GM12873 (cell line): ENCODE measurements around the gene SALL2.

ENCODE experiments used
- TF ChIP-seq, protein P1 (sequence below): IDR thresholded peaks from 2 replicates; pipeline ENCODE4 v1.5.1; 2012; ENCODE audit warnings: low read depth, mild to moderate bottlenecking, moderate library complexity, low read length, control low read depth; ENCODE audit not compliant: insufficient read depth; ENCODE audit errors: missing control alignments

Gene SALL2

DNA sequence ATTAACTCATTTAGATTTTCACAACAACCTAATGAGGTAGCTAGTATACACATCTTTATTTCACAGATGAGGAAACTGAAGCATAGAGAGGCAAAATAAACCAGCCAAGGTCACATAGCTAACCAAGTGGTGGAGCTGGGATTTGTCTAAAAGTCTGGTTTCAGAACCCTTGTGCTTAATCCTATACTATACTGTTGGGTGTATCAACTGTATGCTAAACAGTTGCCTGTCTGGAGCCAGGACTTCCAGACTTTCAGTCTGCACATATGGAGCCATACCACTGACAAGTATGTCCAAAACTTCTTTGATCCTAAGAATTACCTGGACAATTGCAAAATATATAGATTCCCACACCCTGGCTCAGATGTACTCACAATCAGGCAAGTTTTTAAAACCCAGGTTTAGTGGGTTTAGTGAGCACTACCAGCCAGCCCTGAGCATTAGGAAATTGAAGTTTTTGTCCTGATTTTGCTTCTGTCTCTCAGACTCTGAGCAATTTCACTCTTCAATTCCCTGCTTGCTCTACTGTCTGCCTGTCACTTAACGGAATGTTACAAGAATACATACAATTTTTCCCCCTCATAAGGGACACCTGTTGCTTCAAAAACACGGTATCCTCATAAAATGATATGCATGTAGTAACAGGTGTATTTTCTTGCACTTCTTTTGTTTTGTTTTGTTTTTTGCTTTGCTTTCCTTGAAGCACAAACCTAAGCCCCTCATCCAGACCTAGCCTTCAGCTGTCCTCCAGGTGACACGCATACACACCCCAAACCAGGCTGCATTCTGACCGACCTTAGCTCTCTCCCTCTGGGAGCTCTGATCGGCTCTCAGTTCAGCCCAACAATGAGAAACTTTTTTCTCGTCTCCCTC is 9.6 kb upstream of the SALL2 start:
- TF ChIP-seq, protein P1, sequence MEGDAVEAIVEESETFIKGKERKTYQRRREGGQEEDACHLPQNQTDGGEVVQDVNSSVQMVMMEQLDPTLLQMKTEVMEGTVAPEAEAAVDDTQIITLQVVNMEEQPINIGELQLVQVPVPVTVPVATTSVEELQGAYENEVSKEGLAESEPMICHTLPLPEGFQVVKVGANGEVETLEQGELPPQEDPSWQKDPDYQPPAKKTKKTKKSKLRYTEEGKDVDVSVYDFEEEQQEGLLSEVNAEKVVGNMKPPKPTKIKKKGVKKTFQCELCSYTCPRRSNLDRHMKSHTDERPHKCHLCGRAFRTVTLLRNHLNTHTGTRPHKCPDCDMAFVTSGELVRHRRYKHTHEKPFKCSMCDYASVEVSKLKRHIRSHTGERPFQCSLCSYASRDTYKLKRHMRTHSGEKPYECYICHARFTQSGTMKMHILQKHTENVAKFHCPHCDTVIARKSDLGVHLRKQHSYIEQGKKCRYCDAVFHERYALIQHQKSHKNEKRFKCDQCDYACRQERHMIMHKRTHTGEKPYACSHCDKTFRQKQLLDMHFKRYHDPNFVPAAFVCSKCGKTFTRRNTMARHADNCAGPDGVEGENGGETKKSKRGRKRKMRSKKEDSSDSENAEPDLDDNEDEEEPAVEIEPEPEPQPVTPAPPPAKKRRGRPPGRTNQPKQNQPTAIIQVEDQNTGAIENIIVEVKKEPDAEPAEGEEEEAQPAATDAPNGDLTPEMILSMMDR: no peak

DNA sequence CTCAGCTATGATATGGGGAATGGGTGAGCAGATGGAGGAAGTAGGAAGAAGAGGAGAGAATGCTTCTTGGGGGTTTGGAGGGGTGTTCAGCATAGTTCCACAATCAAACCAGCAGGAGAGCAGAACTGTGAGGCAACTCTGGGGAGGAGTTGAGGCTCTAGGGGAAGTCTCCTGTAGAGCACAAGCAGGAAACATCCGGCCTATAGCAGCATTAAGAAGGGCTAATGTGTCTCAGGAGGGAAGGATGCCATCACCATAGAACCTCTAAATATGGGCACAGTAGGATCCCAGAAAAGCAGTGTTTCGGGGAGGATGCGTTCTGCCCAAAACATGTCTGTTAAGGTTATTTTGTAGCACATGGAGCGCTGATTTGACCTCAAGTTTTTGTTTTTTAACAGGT is 8.4 kb upstream of the SALL2 start:
- TF ChIP-seq, protein P1: peak; percentile 7

DNA sequence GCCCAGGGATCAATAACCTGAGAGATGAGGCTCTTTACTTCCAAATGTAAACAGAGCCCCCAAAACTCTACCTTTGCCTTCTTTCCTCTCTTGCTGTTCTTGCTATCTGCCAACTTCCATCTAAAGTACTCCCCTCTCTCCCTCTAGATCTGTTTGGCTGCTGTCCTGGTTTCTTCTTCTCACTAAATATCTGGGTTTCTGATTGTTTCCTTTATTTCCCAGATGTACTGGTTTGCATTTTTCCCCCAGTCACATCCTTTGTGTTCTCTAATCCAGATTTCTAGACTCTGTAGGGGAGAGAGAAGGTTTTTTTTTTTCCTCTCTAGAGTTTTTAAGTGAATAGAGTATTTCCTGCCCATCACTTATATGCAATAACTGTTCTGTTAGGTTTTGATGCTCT is 7.1 kb upstream of the SALL2 start:
- TF ChIP-seq, protein P1: no peak

DNA sequence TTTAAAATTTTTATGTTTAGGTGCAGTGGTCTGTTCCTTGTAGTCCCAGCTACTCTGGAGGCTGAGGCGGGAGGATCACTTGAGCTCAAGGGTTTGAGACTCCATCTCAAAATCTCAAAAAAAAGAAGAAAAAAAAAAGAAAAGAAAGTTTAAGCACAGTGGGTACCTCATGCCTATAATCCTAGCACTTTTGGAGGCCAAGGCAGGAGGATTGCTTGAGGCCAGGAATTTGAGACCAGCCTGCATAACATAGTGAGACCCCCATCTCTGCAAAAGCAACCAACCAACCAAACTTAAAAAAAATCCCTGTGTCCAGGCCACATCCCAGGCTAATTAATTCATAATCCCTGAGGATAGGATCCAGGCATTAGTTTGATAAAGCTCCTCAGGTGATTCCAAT is 3.4 kb upstream of the SALL2 start:
- TF ChIP-seq, protein P1: no peak

DNA sequence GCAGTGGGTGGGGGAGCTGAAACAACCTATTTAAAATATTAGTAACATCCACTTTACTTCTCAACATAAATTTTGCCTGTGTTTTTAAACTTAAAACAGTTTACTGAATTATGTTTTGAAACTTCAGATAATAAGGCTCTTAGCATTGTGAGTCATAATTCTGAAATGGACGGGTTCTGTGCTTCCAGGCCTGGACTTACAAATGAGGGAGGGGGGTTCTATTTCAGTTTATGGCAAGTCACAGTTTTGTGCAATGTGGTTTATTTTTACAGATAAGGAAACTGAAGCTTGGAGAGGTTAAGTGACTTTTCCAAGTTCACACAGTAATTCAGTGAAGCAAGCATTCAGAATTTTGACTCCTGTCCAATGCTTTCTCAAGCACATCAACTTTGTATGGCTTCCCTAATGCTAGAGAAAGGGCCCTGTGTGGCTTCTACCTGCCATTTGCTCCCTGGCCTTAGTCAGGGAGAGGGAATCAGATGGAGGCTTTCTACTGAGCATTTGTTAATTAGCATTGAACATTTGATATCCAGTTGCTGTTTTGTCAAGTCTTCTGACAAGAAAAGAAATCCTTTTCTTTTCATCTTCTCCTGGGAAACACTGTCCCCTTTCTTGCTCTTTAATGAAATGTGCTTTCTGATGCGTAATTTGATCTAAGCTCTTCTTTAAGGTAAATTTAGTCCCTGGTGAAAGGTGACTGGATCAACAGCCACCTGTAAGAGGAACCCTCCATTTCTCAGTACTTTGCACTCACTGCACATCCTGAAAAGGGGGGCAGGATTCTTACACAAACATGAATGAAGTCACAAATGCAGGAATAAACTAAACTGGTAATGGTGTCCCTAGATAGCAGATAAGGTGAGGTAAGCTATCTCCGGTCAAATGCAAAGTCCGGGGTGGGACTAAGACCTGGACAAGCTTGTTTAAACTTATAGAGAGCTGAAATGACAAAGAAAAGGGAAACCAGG is 2.5 kb upstream of the SALL2 start:
- TF ChIP-seq, protein P1: no peak

DNA sequence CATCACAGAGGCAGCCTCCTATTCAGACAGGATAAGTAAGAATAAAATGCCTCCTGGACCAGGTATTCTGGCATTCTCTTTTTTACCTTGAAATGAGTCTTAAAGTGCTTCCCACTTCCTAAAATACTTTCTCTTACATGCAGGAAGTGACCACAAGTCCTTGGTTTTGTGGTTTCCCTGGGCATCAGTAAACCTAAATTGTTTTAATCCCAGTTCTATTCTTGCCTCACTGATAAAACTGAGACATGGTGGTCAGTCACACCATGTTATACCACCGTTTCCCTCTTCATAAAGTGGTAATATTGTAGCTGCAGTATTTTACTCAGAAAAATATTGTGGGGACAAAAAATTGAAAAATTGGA is 1.2 kb upstream of the SALL2 start:
- TF ChIP-seq, protein P1: no peak
